OCI-LY7 (cell line): ENCODE data around the gene SLC2A4RG. TPM values are rescaled to one million over a fixed set of nuclear protein-coding genes. Genes with fewer than 3 reads are reported as not detected.
"Not testable (repeated sequence)": the region's sequence is repeated elsewhere in the genome, so short reads cannot be mapped to it uniquely, and the experiment has no call there.

Experiments
- BruUV-seq: library from RNA; stranded (reverse); fragments of 400-500 nt; replicated peaks from 2 replicates; lab custom pipeline; 2021; lab: Mats Ljungman, UMichigan
- CTCF ChIA-PET: fragments of 300-600 bp; sonication (Branson Sonifier 250); formaldehyde crosslinking; loops from one replicate; lab custom pipeline; 2022; ENCODE audit warnings: antibody characterized with exemption; ENCODE audit not compliant: unreplicated experiment; lab: Charles Lee
- POLR2A ChIA-PET: fragments of 300-600 bp; sonication (Branson Sonifier 250); formaldehyde crosslinking; loops from one replicate; lab custom pipeline; 2022; ENCODE audit warnings: antibody characterized with exemption; lab: Charles Lee
- DNase-seq: peaks from one replicate; pipeline ENCODE4 v3.0.0-alpha.2; 2015; ENCODE audit warnings: low spot score
- H2AFZ ChIP-seq: fragments of 200-600 bp; sonication (generic), shearing (Covaris generic); 2 replicates; pipeline ENCODE4 v1.6.1; 2014; ENCODE audit warnings: mild to moderate bottlenecking, antibody characterized with exemption, low read length, moderate library complexity
- H3K27ac ChIP-seq: fragments of 200-600 bp; sonication (generic); 2 replicates; pipeline ENCODE4 v1.5.1; 2014; ENCODE audit warnings: mixed run types, low read depth, mild to moderate bottlenecking, moderate library complexity, low read length, inconsistent platforms; ENCODE audit not compliant: poor library complexity, severe bottlenecking
- H3K36me3 ChIP-seq: fragments of 200-600 bp; sonication (generic); 2 replicates; pipeline ENCODE4 v1.6.1; 2014; ENCODE audit warnings: mild to moderate bottlenecking, antibody characterized with exemption, low read length, moderate library complexity, mixed read lengths; ENCODE audit not compliant: insufficient read depth
- H3K4me1 ChIP-seq: fragments of 200-600 bp; sonication (generic); 2 replicates; pipeline ENCODE4 v1.5.1; 2014; ENCODE audit warnings: mild to moderate bottlenecking, low read length; ENCODE audit not compliant: insufficient read depth, poor library complexity, severe bottlenecking
- H3K4me2 ChIP-seq: fragments of 200-600 bp; sonication (generic); 2 replicates; pipeline ENCODE4 v1.6.1; 2014; ENCODE audit warnings: mild to moderate bottlenecking, low read length
- H3K4me3 ChIP-seq: fragments of 200-600 bp; sonication (generic); 2 replicates; pipeline ENCODE4 v1.5.1; 2014; ENCODE audit warnings: mild to moderate bottlenecking, low read depth, low read length; ENCODE audit not compliant: poor library complexity, severe bottlenecking
- H3K79me2 ChIP-seq: fragments of 200-600 bp; sonication (generic); 2 replicates; pipeline ENCODE4 v1.6.1; 2016; ENCODE audit warnings: low read depth, mild to moderate bottlenecking, low read length, moderate library complexity, mixed read lengths; ENCODE audit not compliant: insufficient read depth
- H3K9me2 ChIP-seq: fragments of 200-600 bp; sonication (generic); 2 replicates; pipeline ENCODE4 v1.6.1; 2016; ENCODE audit warnings: mild to moderate bottlenecking, low read length, mixed read lengths; ENCODE audit not compliant: insufficient read depth
- H3K9me3 ChIP-seq: fragments of 200-600 bp; sonication (generic); 2 replicates; pipeline ENCODE4 v1.6.1; 2014; ENCODE audit warnings: mild to moderate bottlenecking, mixed run types, low read length, mixed read lengths
- H4K20me1 ChIP-seq: fragments of 200-600 bp; sonication (generic); 2 replicates; pipeline ENCODE4 v1.6.1; 2014; ENCODE audit warnings: mild to moderate bottlenecking, antibody characterized with exemption, low read length, moderate library complexity, mixed read lengths; ENCODE audit not compliant: insufficient read depth
- EZH2phosphoT487 ChIP-seq: fragments of 200-600 bp; sonication (generic); IDR thresholded peaks from 2 replicates; pipeline ENCODE4 v1.6.1; 2018; ENCODE audit warnings: low read depth, borderline replicate concordance, mild to moderate bottlenecking, mixed run types, antibody characterized with exemption, low read length, moderate library complexity, mixed read lengths
- intact Hi-C: fragments of 100-400 bp; cut with micrococcal nuclease; formaldehyde crosslinking; loops from one replicate; pipeline ENCODE4 v1.10.0; 2022; ENCODE audit not compliant: unreplicated experiment
- total RNA-seq, 2 experiments: library from RNA; depleted of rRNA in 1 of 2; stranded (reverse); fragments of >200 nt in 1 of 2; shearing (Covaris generic) in 1 of 2; gene quantifications; 2 replicates each; pipeline ENCODE4 v1.2.3, GENCODE V29; 2014 to 2022
- TF ChIP-seq, protein P1 (sequence below): fragments of 200-600 bp; sonication (generic); conservative IDR thresholded peaks from 2 replicates; pipeline ENCODE4 v1.5.1; 2014; ENCODE audit warnings: mild to moderate bottlenecking, antibody characterized with exemption, low read length, moderate library complexity, mixed read lengths

Gene SLC2A4RG
- total RNA-seq, 2 experiments from 2014 or later: 77.9 to 113 TPM

DNA sequence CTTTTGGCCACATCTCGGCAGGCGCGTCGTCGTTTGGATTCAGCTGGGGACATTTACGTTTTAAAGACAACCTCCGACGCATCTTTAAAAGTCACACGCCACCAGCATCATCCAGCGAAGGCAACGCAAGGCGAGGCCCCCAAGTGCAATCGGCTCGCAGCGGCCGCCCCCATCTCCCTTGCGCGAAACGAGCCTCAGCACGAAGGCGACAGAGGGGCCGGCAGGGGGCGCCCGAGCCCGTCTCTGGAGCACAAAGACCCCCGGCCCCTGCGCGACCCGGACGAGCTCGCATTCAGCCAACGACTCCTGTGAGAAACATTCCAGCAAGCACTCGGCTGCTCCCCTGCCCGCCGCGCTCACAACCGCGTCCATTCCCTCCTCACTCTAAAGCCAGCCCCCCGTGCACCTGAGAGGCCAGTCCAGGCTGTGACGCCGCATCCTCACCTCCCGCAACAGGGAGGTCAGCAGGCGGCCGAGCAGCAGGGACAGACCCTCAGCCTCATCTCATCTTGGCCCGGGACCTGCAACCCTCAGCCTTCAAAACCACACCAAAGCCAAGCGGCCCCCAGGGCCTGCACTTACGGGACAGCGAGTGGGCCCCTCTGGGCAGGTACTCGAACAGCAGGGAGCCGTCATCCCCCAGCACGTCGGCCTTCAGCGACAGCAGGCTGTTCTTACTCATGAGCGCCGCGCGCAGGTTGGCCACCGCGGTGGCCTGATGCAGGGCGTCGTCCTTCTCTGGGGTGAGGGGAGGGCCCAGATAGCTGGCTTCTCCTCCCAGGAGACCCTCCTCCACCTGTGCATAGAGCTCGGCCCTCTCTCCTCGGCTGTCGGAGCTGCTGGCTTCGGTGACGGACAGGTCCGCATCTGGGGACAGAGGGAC, 35.8 kb downstream of the SLC2A4RG start:
- POLR2A ChIA-PET: no interaction called here
- CTCF ChIA-PET: no interaction called here
- Histone ChIP-seq H3K79me2 (no peaks in the 10 kb centered on the region), H3K36me3 (no peaks in the 10 kb centered on the region), H3K4me3 (no peak overlapping the region), H2AFZ (no peak overlapping the region), H3K4me1 (no peaks in the 10 kb centered on the region), H3K9me2 (no peaks in the 10 kb centered on the region), H3K4me2 (no peak overlapping the region), H4K20me1 (no peaks in the 10 kb centered on the region), H3K9me3 (no peaks in the 10 kb centered on the region), H3K27ac (no peak overlapping the region)
- no peak for TF ChIP-seq EZH2phosphoT487
- TF ChIP-seq, protein P1, sequence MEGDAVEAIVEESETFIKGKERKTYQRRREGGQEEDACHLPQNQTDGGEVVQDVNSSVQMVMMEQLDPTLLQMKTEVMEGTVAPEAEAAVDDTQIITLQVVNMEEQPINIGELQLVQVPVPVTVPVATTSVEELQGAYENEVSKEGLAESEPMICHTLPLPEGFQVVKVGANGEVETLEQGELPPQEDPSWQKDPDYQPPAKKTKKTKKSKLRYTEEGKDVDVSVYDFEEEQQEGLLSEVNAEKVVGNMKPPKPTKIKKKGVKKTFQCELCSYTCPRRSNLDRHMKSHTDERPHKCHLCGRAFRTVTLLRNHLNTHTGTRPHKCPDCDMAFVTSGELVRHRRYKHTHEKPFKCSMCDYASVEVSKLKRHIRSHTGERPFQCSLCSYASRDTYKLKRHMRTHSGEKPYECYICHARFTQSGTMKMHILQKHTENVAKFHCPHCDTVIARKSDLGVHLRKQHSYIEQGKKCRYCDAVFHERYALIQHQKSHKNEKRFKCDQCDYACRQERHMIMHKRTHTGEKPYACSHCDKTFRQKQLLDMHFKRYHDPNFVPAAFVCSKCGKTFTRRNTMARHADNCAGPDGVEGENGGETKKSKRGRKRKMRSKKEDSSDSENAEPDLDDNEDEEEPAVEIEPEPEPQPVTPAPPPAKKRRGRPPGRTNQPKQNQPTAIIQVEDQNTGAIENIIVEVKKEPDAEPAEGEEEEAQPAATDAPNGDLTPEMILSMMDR: peak; percentile 77
- intact Hi-C loops: no loop called here
- no TSS peak for BruUV-seq
- DNase-seq: peak; percentile 53

DNA sequence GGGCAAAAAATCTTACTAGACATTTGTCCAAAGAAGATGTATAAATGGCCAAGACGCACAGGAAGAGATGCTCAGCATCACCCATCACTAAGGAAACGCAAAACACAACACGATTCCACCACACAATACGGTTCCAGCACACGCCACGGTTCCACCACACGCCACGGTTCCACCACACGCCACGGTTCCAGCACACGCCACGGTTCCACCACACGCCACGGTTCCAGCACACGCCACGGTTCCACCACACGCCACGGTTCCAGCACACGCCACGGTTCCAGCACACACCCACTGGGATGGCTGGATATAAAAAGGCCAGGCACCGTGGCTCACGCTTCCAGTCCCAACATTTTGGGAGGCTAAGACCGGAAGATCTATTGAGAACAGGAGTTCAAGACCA, 37.3 kb downstream of the SLC2A4RG start:
- H3K4me2 ChIP-seq, H3K27ac ChIP-seq, intact Hi-C loops, BruUV-seq, H4K20me1 ChIP-seq, CTCF ChIA-PET, H3K4me3 ChIP-seq, H3K9me3 ChIP-seq, H3K4me1 ChIP-seq, H3K79me2 ChIP-seq, DNase-seq, H3K36me3 ChIP-seq, H3K9me2 ChIP-seq, H2AFZ ChIP-seq: not testable (repeated sequence)
- POLR2A ChIA-PET: interaction anchor here (0.6 kb wide), 1 partner anchor 12 kb away, joined by 3 read pairs; no protein-coding TSS in a partner anchor

DNA sequence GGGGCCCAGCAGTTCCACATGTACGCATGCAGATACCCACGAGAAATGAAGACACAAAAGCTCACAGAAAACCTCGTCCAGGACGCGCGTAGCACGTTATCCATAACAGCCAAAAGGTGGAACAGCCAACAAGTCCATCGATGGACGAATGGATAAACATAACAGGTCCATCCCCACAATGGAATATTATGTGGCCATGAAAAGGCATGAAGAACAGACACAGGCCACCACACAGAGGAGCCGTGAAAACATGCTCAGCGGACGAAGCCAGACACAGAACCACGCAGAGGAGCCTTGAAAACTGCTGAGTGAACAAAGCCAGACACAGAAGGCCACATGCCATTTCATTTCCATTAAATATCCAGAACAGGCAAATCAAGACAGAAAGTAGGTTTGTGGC, 38.0 kb downstream of the SLC2A4RG start:
- no peak overlapping the region for H3K27ac ChIP-seq
- no peaks in the 10 kb centered on the region for H4K20me1 ChIP-seq
- no peaks in the 10 kb centered on the region for H3K9me3 ChIP-seq
- no peaks in the 10 kb centered on the region for H3K79me2 ChIP-seq
- H3K36me3 ChIP-seq: no peaks in the 10 kb centered on the region
- TF ChIP-seq, protein P1: no peak
- intact Hi-C loops: no loop called here
- no peak for DNase-seq
- H3K4me2 ChIP-seq: no peak overlapping the region
- CTCF ChIA-PET: no interaction called here
- H3K9me2 ChIP-seq: no peaks in the 10 kb centered on the region
- no peak overlapping the region for H3K4me3 ChIP-seq
- POLR2A ChIA-PET: no interaction called here
- no TSS peak for BruUV-seq
- H2AFZ ChIP-seq: no peak overlapping the region
- H3K4me1 ChIP-seq: peaks cover 7% of the 10 kb centered on the region
